Omental fat pad (tissue), 4 donors: ENCODE data around the gene SEMA3B. TPM values are rescaled to one million over a fixed set of nuclear protein-coding genes. Genes with fewer than 3 reads are reported as not detected.
A peak's percentile ranks its signal among the peaks of the same experiment; 100 is the strongest.
"Not testable (repeated sequence)": the region's sequence is repeated elsewhere in the genome, so short reads cannot be mapped to it uniquely, and the experiment has no call there.

Experiments
- ATAC-seq: fragments of 150-250 bp; one replicate; pipeline ENCODE4 v1.9.1; 2016; ENCODE audit warnings: mild to moderate bottlenecking, moderate library complexity; ENCODE audit not compliant: low FRiP score
- DNase-seq: peaks from one replicate; pipeline ENCODE4 v3.0.0-alpha.2; 2019; ENCODE audit warnings: low spot score
- total RNA-seq, 4 donors: library from RNA; depleted of rRNA; stranded (reverse); fragments of >200 nt; gene quantifications; one replicate each; pipeline ENCODE4 v1.1.0, GENCODE V29; 2016
- TF ChIP-seq, protein P1 (sequence below), 3 donors: fragments of 450-650 bp; IDR thresholded peaks; one replicate each; pipeline ENCODE4 v1.5.1; 2016 to 2017; ENCODE audit warnings: antibody characterized with exemption in 3 of 3, mild to moderate bottlenecking in 3 of 3, moderate library complexity in 2 of 3

Gene SEMA3B
- total RNA-seq, 4 donors from 2014 or later, result 14.2 to 94.1 (median 45.4) TPM

GRCh38 chr3:50258029-50258680 lies 10.8 kb upstream of the SEMA3B start:
- TF ChIP-seq, protein P1, sequence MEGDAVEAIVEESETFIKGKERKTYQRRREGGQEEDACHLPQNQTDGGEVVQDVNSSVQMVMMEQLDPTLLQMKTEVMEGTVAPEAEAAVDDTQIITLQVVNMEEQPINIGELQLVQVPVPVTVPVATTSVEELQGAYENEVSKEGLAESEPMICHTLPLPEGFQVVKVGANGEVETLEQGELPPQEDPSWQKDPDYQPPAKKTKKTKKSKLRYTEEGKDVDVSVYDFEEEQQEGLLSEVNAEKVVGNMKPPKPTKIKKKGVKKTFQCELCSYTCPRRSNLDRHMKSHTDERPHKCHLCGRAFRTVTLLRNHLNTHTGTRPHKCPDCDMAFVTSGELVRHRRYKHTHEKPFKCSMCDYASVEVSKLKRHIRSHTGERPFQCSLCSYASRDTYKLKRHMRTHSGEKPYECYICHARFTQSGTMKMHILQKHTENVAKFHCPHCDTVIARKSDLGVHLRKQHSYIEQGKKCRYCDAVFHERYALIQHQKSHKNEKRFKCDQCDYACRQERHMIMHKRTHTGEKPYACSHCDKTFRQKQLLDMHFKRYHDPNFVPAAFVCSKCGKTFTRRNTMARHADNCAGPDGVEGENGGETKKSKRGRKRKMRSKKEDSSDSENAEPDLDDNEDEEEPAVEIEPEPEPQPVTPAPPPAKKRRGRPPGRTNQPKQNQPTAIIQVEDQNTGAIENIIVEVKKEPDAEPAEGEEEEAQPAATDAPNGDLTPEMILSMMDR (IDR thresholded peaks at IDR 0.05), result no peak
- ATAC-seq (no peak), DNase-seq (no peak)

DNA sequence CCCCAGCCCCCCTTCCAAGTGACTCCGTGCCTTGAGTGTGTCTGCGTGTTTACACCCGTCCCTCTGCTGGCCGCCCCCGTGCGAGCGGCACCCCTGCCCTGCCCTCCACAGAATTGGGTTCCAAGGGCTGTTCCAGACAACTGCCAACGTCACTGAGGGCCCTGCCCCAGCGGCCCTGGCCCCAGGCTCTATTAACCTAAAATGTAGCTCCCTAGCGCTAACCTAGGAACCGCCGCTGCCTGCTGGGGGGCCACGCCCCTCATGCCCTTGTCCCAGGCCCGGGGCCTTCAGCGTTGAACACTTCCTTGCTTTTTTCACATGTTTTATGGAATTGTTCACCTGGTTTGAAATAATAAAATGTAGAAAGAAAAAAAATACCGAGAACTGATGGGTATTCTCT lies 10.0 kb upstream of the SEMA3B start:
- TF ChIP-seq, protein P1 (IDR thresholded peaks at IDR 0.05), result no peak
- DNase-seq (no peak), ATAC-seq (no peak)

DNA sequence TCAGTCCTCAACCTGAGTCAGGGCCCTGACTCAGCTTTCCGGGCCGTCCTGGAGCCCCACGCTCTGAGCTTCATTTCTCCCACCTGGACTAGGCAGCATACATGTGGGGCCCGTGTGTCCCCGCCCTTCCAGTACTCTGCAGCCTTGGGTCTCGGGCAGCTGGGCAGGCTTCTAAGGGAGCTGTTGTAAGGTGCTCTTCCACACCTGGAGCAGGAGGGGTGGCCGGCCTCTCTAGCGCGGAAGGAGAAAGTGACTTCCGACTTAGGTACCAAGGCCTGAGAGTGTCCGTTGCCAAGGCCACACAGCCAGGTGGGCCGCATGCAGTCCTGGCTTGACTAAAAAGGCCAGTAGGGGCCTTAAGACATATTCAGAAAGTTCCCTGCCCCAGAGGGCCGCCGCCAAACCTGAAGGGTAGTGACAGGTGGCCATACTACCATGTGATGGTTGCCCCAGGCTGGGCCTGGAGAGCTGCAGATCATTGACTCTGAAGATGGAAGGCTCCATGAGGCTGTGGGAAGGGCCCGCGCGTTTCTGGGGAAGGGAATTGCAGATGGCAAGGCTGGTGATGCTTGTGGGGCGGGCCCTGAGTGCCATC lies 9.4 kb upstream of the SEMA3B start:
- TF ChIP-seq, protein P1 (IDR thresholded peaks at IDR 0.05), result no peak
- ATAC-seq, result no peak
- DNase-seq, result no peak

- ATAC-seq (peak; percentile 81), DNase-seq (peak; percentile 71)
- TF ChIP-seq, protein P1 (IDR thresholded peaks at IDR 0.05), result peak in 2 of 3 donors; percentile 91 to 93
Measured at GRCh38 chr3:50260027-50260941, 8.7 kb upstream of the SEMA3B start.

DNA sequence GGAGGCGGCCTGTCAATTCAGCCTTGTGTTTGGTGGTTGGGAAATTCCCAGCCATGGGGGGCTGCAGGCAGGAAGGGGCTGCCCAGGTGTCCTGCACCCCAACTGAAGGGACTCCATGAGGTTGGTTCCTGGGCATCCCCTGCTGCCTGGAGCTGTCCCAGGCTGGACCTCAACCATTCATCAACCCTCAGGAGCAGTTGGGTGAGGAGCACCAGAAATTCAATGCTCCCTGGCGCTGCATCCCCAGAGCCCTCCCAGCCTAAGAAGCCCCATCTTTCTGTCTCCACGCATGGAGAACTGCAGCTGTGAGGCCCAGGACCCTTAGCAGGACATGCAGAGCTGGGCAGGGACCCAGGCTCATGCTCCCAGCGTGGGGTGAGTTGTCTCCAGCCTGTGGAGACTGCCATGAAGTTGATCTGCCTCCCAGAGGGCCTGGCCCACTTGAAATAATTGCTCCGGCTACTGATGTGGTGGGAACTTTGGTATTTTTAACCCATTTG lies 8.0 kb upstream of the SEMA3B start:
- TF ChIP-seq, protein P1 (IDR thresholded peaks at IDR 0.05), result no peak
- no peak for DNase-seq
- ATAC-seq, result no peak

DNA sequence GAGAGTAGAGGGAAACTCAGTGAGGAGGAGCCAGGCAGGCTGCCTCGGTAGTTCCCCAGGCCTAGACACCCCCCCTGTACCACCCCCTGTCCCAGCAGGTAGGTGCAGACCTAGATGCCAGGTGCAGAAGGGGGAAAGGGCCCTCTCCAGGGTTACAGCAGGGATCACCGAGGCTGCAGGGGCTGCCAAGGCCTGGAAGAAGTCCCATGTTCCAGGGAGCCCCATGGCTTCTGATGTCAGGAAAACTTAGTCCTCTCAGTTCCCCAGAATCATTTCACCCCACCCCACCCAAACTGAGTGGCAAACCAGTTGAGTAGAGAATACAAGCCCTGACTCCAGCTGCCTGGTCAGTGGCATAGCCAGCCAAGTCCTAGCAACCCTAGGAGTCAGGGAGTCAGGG lies 7.4 kb upstream of the SEMA3B start:
- TF ChIP-seq, protein P1 (IDR thresholded peaks at IDR 0.05), result no peak
- DNase-seq, result no peak
- no peak for ATAC-seq

DNA sequence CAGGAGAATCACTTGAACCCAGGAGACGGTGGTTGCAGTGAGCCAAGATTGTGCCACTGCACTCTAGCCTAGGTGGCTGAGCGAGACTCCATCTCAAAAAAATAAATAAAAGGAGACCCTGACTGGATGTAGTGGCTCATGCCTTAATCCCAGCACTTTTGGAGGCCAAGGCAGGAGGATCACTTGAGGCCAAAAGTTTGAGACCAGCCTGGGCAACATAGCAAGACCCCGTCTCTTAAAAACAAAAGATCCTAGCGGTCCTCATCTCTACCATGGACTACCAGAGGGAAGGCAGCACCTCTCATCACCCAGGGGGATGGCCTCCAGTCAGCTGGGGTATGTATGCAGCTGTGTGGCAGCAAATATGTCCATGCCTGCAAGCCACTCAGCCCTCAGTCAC lies 6.7 kb upstream of the SEMA3B start:
- not testable (repeated sequence) for DNase-seq, ATAC-seq
